Endothelial cell of umbilical vein (primary cell): ENCODE measurements around the gene VAV2. TPM values are rescaled to one million over a fixed set of nuclear protein-coding genes. Genes with fewer than 3 reads are reported as not detected.

Experiments used
- BruUV-seq: library from RNA; stranded (reverse); fragments of 400-500 nt; replicated peaks from 2 replicates; lab custom pipeline; 2021; lab: Mats Ljungman, UMichigan
- CTCF ChIA-PET: fragments of 300-600, 350-600 bp; sonication (Branson Sonifier 250); formaldehyde crosslinking; loops from one replicate; lab custom pipeline; 2021; ENCODE audit warnings: antibody characterized with exemption, inconsistent platforms; lab: Charles Lee
- POLR2A ChIA-PET: fragments of 300-600, 350-600 bp; sonication (Branson Sonifier 250); formaldehyde crosslinking; loops from one replicate; lab custom pipeline; 2021; ENCODE audit warnings: antibody characterized with exemption, inconsistent platforms; lab: Charles Lee
- DNase-seq: peaks from one replicate; pipeline ENCODE4 v3.0.0-alpha.2; 2011; ENCODE audit warnings: low read depth, low spot score
- FAIRE-seq: peaks from 2 replicates; lab custom pipeline; 2011; peaks lifted over from hg19 to GRCh38; lab: Jason Lieb, UNC
- H2AFZ ChIP-seq: 2 replicates; pipeline ENCODE4 v1.6.0; 2012; ENCODE audit warnings: low read depth, low read length, control low read depth, inconsistent platforms
- H3K27ac ChIP-seq: 2 replicates; pipeline ENCODE4 v1.5.1; 2011; ENCODE audit warnings: low read depth, mild to moderate bottlenecking, control low read depth, low read length, moderate library complexity; ENCODE audit not compliant: insufficient read depth
- H3K27me3 ChIP-seq, 2 experiments: 2 replicates each; pipeline versions ENCODE4 v1.6.0 to v1.6.1; 2011; ENCODE audit warnings: low read length in 2 of 2, mixed read lengths in 1 of 2; ENCODE audit not compliant: control insufficient read depth in 2 of 2, insufficient read depth in 2 of 2
- H3K36me3 ChIP-seq, 2 experiments: 2 replicates in 1 of 2; 3 replicates in 1 of 2; pipeline ENCODE4 v1.5.1; 2011; ENCODE audit warnings: low read length in 2 of 2, mild to moderate bottlenecking in 1 of 2, moderate library complexity in 1 of 2; ENCODE audit not compliant: control insufficient read depth in 2 of 2, insufficient read depth in 2 of 2; ENCODE audit errors: extremely low read depth in 1 of 2
- H3K4me1 ChIP-seq: 3 replicates; pipeline ENCODE4 v1.5.1; 2011; ENCODE audit warnings: mild to moderate bottlenecking, low read length; ENCODE audit not compliant: control insufficient read depth, insufficient read depth; ENCODE audit errors: extremely low read depth
- H3K4me2 ChIP-seq: 2 replicates; pipeline ENCODE4 v1.6.1; 2011; ENCODE audit warnings: low read length, control low read depth, mixed read lengths; ENCODE audit not compliant: insufficient read depth
- H3K4me3 ChIP-seq, 3 experiments: fragments of 200-600 bp in 1 of 3; sonication (generic), shearing (Covaris generic) in 1 of 3; replicated peaks in 1 of 3; 2 replicates each; pipeline ENCODE4 v1.5.1; 2011 to 2016; ENCODE audit warnings: control low read depth in 3 of 3, low read length in 3 of 3, mild to moderate bottlenecking in 2 of 3, inconsistent platforms in 1 of 3, low read depth in 1 of 3, moderate library complexity in 1 of 3; ENCODE audit not compliant: insufficient read depth in 1 of 3
- H3K79me2 ChIP-seq: 2 replicates; pipeline ENCODE4 v1.6.0; 2012; ENCODE audit warnings: low read length, inconsistent platforms; ENCODE audit not compliant: control insufficient read depth, insufficient read depth
- H3K9ac ChIP-seq: replicated peaks from 2 replicates; pipeline ENCODE3; 2011; ENCODE audit warnings: low read length, control low read depth; ENCODE audit not compliant: insufficient read depth; ENCODE audit errors: extremely low read depth
- H3K9me1 ChIP-seq: replicated peaks from 3 replicates; pipeline ENCODE4 v1.6.0; 2011; ENCODE audit warnings: mild to moderate bottlenecking, low read length; ENCODE audit not compliant: control insufficient read depth, insufficient read depth; ENCODE audit errors: extremely low read depth
- H3K9me3 ChIP-seq: replicated peaks from 2 replicates; pipeline ENCODE4 v1.5.1; 2012; ENCODE audit warnings: low read length, inconsistent platforms; ENCODE audit not compliant: control insufficient read depth, insufficient read depth
- H4K20me1 ChIP-seq: replicated peaks from 2 replicates; pipeline ENCODE3; 2011; ENCODE audit warnings: mild to moderate bottlenecking, low read length; ENCODE audit not compliant: control insufficient read depth, insufficient read depth; ENCODE audit errors: extremely low read depth
- CTCF ChIP-seq, 2 donors: IDR thresholded peaks; 1 replicate in 1 of 2; 2 replicates in 1 of 2; pipeline ENCODE4 v1.5.1; 2011; ENCODE audit warnings: low read length in 2 of 2, mild to moderate bottlenecking in 2 of 2, moderate library complexity in 2 of 2, control low read depth in 1 of 2, inconsistent platforms in 1 of 2, low read depth in 1 of 2; ENCODE audit not compliant: insufficient read depth in 1 of 2; ENCODE audit errors: extremely low read depth in 1 of 2
- EZH2 ChIP-seq: IDR thresholded peaks from 2 replicates; pipeline ENCODE4 v1.6.1; 2012; ENCODE audit warnings: borderline replicate concordance, low read depth, mild to moderate bottlenecking, moderate library complexity, low read length, inconsistent platforms; ENCODE audit not compliant: severe bottlenecking
- FOS ChIP-seq: IDR thresholded peaks from 2 replicates; pipeline ENCODE4 v1.6.1; 2011; ENCODE audit warnings: mild to moderate bottlenecking, low read length, moderate library complexity, borderline replicate concordance; ENCODE audit not compliant: insufficient read depth
- GATA2 ChIP-seq: IDR thresholded peaks from 2 replicates; pipeline ENCODE4 v1.7.0; 2011; ENCODE audit warnings: low read depth, mild to moderate bottlenecking, moderate library complexity, mixed read lengths, low read length; ENCODE audit not compliant: insufficient read length, insufficient read depth
- JUN ChIP-seq: IDR thresholded peaks from 2 replicates; pipeline ENCODE4 v1.6.1; 2011; ENCODE audit warnings: borderline replicate concordance, low read depth; ENCODE audit not compliant: insufficient read length, insufficient read depth
- MAX ChIP-seq: IDR thresholded peaks from 2 replicates; pipeline ENCODE4 v1.6.1; 2011; ENCODE audit not compliant: insufficient read depth, insufficient read length
- MYC ChIP-seq: IDR thresholded peaks from one replicate; pipeline ENCODE4 v1.6.1; 2011; ENCODE audit warnings: mild to moderate bottlenecking, low read depth, low read length
- POLR2A ChIP-seq: IDR thresholded peaks from 2 replicates; pipeline ENCODE4 v1.6.1; 2012; ENCODE audit warnings: low read depth, mild to moderate bottlenecking, control low read depth, low read length
- POLR2AphosphoS5 ChIP-seq: IDR thresholded peaks from 2 replicates; pipeline ENCODE4 v1.6.1; 2012; ENCODE audit warnings: low read depth, mild to moderate bottlenecking, control low read depth, low read length, moderate library complexity; ENCODE audit not compliant: insufficient read depth
- dilution Hi-C: fragments of 300-500 bp; cut with MboI; formaldehyde crosslinking; loops from one replicate; pipeline ENCODE4 v1.15.0; 2019; ENCODE audit warnings: low sequenced_read_pairs; ENCODE audit not compliant: extremely low pct_ligation_motif_present
- intact Hi-C: fragments of 100-400 bp; cut with micrococcal nuclease; formaldehyde crosslinking; loops from one replicate; pipeline ENCODE4 v1.10.0; 2022
- polyA plus RNA-seq, 4 experiments: library from polyadenylated mRNA; depleted of rRNA in 3 of 4; stranded (reverse) in 3 of 4; unstranded in 1 of 4; fragments of >200 nt; gene quantifications; 2 replicates each; pipeline versions ENCODE4 v1.2.1 to v1.2.3, GENCODE V29; 2011 to 2012; ENCODE audit warnings: missing spikeins in 1 of 4
- total RNA-seq: library from RNA; stranded (reverse); gene quantifications from 2 replicates; pipeline ENCODE4 v1.2.3, GENCODE V29; 2021

The VAV2 gene
- total and polyA plus RNA-seq, 2 donors (not counting 3 experiments of a cell fraction or from before 2014, with no cell fraction given): 10.6 to 30.6 TPM

GRCh38 chr9:133915534-133916158 lies 76.5 kb downstream of the VAV2 start:
- no TSS peak for BruUV-seq
- peaks cover 28% of the 10 kb centered on the region for H3K79me2 ChIP-seq
- H4K20me1 ChIP-seq: no peaks in the 10 kb centered on the region
- no peak overlapping the region for H2AFZ ChIP-seq
- H3K27ac ChIP-seq: no peak overlapping the region
- H3K4me2 ChIP-seq: no peak overlapping the region
- ChIA-PET CTCF (interaction anchor here (2.4 kb wide), 1 partner anchor 29 kb away, joined by 6 read pairs; no protein-coding TSS in a partner anchor), POLR2A (no interaction called here)
- H3K27me3 ChIP-seq: no peaks in the 10 kb centered on the region
- H3K36me3 ChIP-seq: no peaks in the 10 kb centered on the region
- no peak for DNase-seq
- no peak overlapping the region for H3K9ac ChIP-seq
- TF ChIP-seq JUN: no peak
- TF ChIP-seq CTCF (IDR thresholded peaks at IDR 0.05; ENCODE audit: extremely low read depth in 1 of 2, insufficient read depth in 1 of 2, low read depth in 1 of 2, low read length in 2 of 2): no peak
- TF ChIP-seq POLR2AphosphoS5: no peak
- no peak for TF ChIP-seq GATA2
- TF ChIP-seq MAX: no peak
- TF ChIP-seq MYC: no peak
- no peak for TF ChIP-seq EZH2
- TF ChIP-seq FOS: no peak
- TF ChIP-seq POLR2A: no peak
- no peaks in the 10 kb centered on the region for H3K9me3 ChIP-seq
- no peak overlapping the region for H3K4me3 ChIP-seq
- intact Hi-C loops: no loop called here
- H3K4me1 ChIP-seq: no peaks in the 10 kb centered on the region
- FAIRE-seq: no peak
- dilution Hi-C loops: no loop called here
- H3K9me1 ChIP-seq: no peaks in the 10 kb centered on the region
